HepG2 (cell line): Measurements from ENCODE around the gene NDUFS1. TPM values are rescaled to one million over a fixed set of nuclear protein-coding genes. Genes with fewer than 3 reads are reported as not detected.

Experiments used
- ATAC-seq: fragments of 200-7000 bp; cut with Tn5 transposase; 3 replicates; pipeline ENCODE4 v1.9.1; 2020; ENCODE audit warnings: mild to moderate bottlenecking, moderate library complexity
- BruUV-seq: library from RNA; stranded (reverse); fragments of 400-500 nt; replicated peaks from 2 replicates; lab custom pipeline; 2021; lab: Mats Ljungman, UMichigan
- CTCF ChIA-PET: fragments of 300-600 bp; formaldehyde crosslinking; extraction: SDS; loops from one replicate; lab custom pipeline; 2021; ENCODE audit warnings: low total read pairs, inconsistent platforms, low intra/inter-chr PET ratio; lab: Yijun Ruan, JAX
- POLR2A ChIA-PET: fragments of 350-600 bp; sonication (Branson Sonifier 250); formaldehyde crosslinking; loops from one replicate; lab custom pipeline; 2020; ENCODE audit warnings: antibody characterized with exemption, inconsistent platforms; lab: Yijun Ruan, JAX
- DNase-seq: peaks from one replicate; pipeline ENCODE4 v3.0.0-alpha.2; 2015; ENCODE audit warnings: low spot score
- FAIRE-seq: peaks from 3 replicates; lab custom pipeline; 2011; peaks lifted over from hg19 to GRCh38; lab: Jason Lieb, UNC
- H2AFZ ChIP-seq: one replicate; pipeline ENCODE4 v1.6.1; 2011; ENCODE audit warnings: low read length, inconsistent platforms
- H3K27ac ChIP-seq: fragments of 300-600 bp; 3 replicates; pipeline ENCODE4 v1.8.0; 2011; ENCODE audit warnings: mixed run types, mild to moderate bottlenecking, mixed read lengths, low read length, inconsistent platforms; ENCODE audit not compliant: insufficient read depth; ENCODE audit errors: extremely low read length
- H3K27me3 ChIP-seq, 2 experiments: fragments of 200-600 bp in 1 of 2; 2 replicates in 1 of 2; 3 replicates in 1 of 2; pipeline versions ENCODE4 v1.6.0 to v1.8.0; 2011; ENCODE audit warnings: low read length in 2 of 2, mild to moderate bottlenecking in 2 of 2, moderate library complexity in 2 of 2, inconsistent platforms in 1 of 2; ENCODE audit not compliant: insufficient read depth in 2 of 2, control insufficient read depth in 1 of 2
- H3K36me3 ChIP-seq, 2 experiments: fragments of 200-600 bp in 1 of 2; replicated peaks in 1 of 2; 2 replicates in 1 of 2; 3 replicates in 1 of 2; pipeline versions ENCODE4 v1.5.1 to v1.8.0; 2011; ENCODE audit warnings: low read length in 2 of 2, inconsistent platforms in 1 of 2; ENCODE audit not compliant: insufficient read depth in 2 of 2, control insufficient read depth in 1 of 2
- H3K4me1 ChIP-seq: 2 replicates; pipeline ENCODE4 v1.5.1; 2012; ENCODE audit warnings: low read length, inconsistent platforms; ENCODE audit not compliant: insufficient read depth
- H3K4me2 ChIP-seq: 2 replicates; pipeline ENCODE4 v1.6.0; 2011; ENCODE audit warnings: low read depth, low read length, inconsistent platforms
- H3K4me3 ChIP-seq, 3 experiments: fragments of 200-600 bp in 1 of 3; sonication (generic), shearing (Covaris generic) in 1 of 3; replicated peaks in 1 of 3; 2 replicates each; pipeline ENCODE4 v1.5.1; 2011 to 2016; ENCODE audit warnings: low read length in 3 of 3, inconsistent platforms in 2 of 3, low read depth in 2 of 3, mild to moderate bottlenecking in 2 of 3, control low read depth in 1 of 3, mixed read lengths in 1 of 3; ENCODE audit not compliant: insufficient read depth in 1 of 3
- H3K79me2 ChIP-seq: one replicate; pipeline ENCODE4 v1.6.1; 2011; ENCODE audit warnings: low read length, inconsistent platforms; ENCODE audit not compliant: insufficient read depth
- H3K9ac ChIP-seq: 2 replicates; pipeline ENCODE4 v1.6.0; 2011; ENCODE audit warnings: mild to moderate bottlenecking, low read depth, low read length, inconsistent platforms; ENCODE audit not compliant: insufficient read depth
- H3K9me3 ChIP-seq: 2 replicates; pipeline ENCODE4 v1.5.1; 2012; ENCODE audit warnings: mild to moderate bottlenecking, low read length
- H4K20me1 ChIP-seq: 2 replicates; pipeline ENCODE4 v1.6.0; 2011; ENCODE audit warnings: inconsistent platforms, mild to moderate bottlenecking, low read length, moderate library complexity; ENCODE audit not compliant: insufficient read depth
- ATF7 ChIP-seq, 2 experiments: fragments of 450-650 bp in 1 of 2; sonication (generic) in 1 of 2; formaldehyde crosslinking in 1 of 2; IDR thresholded peaks; 2 replicates each; pipeline versions ENCODE4 v1.4.0 to v1.6.1; 2016 to 2020; ENCODE audit warnings: antibody characterized with exemption in 1 of 2, mild to moderate bottlenecking in 1 of 2, missing genetic modification reagents in 1 of 2
- ATF7-NPFF ChIP-seq: sonication (generic); formaldehyde crosslinking; IDR thresholded peaks from 2 replicates; pipeline ENCODE4 v1.8.1; 2023; ENCODE audit warnings: mild to moderate bottlenecking, low read depth, missing genetic modification reagents, moderate library complexity
- CBFB ChIP-seq: sonication (generic); formaldehyde crosslinking; IDR thresholded peaks from 2 replicates; pipeline ENCODE4 v1.4.0; 2020; ENCODE audit warnings: missing genetic modification reagents
- GABPB1 ChIP-seq: IDR thresholded peaks from 2 replicates; pipeline ENCODE4 v1.6.1; 2016; ENCODE audit warnings: mild to moderate bottlenecking, missing genetic modification reagents, moderate library complexity, missing compliant biosample characterization
- MIXL1 ChIP-seq: IDR thresholded peaks from 2 replicates; pipeline ENCODE4 v1.6.1; 2016
- NFIB ChIP-seq: sonication (generic); formaldehyde crosslinking; IDR thresholded peaks from 2 replicates; pipeline ENCODE4 v1.9.0; 2021; ENCODE audit warnings: missing genetic modification reagents, mild to moderate bottlenecking, borderline replicate concordance
- NFYB ChIP-seq: sonication (generic); formaldehyde crosslinking; IDR thresholded peaks from 2 replicates; pipeline ENCODE4 v1.4.0; 2020; ENCODE audit warnings: missing genetic modification reagents
- NR2F6 ChIP-seq, 2 experiments: IDR thresholded peaks; 2 replicates each; pipeline ENCODE4 v1.6.1; 2016; ENCODE audit warnings: antibody characterized with exemption in 1 of 2, mild to moderate bottlenecking in 1 of 2
- TEAD3 ChIP-seq: optimal IDR thresholded peaks from 2 replicates; pipeline ENCODE3; 2016; ENCODE audit warnings: borderline replicate concordance
- ZBTB43 ChIP-seq: sonication (generic); formaldehyde crosslinking; conservative IDR thresholded peaks from 2 replicates; pipeline ENCODE4 v1.4.0; 2020; ENCODE audit warnings: missing genetic modification reagents
- ZNF24 ChIP-seq: fragments of 450-650 bp; IDR thresholded peaks from 2 replicates; pipeline ENCODE4 v1.6.1; 2017; ENCODE audit warnings: antibody characterized with exemption, mild to moderate bottlenecking
- ZNF615 ChIP-seq: sonication (generic); formaldehyde crosslinking; IDR thresholded peaks from 2 replicates; pipeline ENCODE4 v1.5.0; 2020; ENCODE audit warnings: mild to moderate bottlenecking, missing genetic modification reagents, borderline replicate concordance
- ZNF629 ChIP-seq: sonication (generic); formaldehyde crosslinking; conservative IDR thresholded peaks from 2 replicates; pipeline ENCODE4 v1.5.0; 2020; ENCODE audit warnings: missing genetic modification reagents
- ZNF713 ChIP-seq: sonication (generic); formaldehyde crosslinking; IDR thresholded peaks from 2 replicates; pipeline ENCODE4 v1.4.0; 2020; ENCODE audit warnings: mild to moderate bottlenecking, missing genetic modification reagents
- ZNF749 ChIP-seq: sonication (generic); formaldehyde crosslinking; IDR thresholded peaks from 2 replicates; pipeline ENCODE4 v1.8.0; 2022; ENCODE audit warnings: mild to moderate bottlenecking, missing genetic modification reagents, moderate library complexity, borderline replicate concordance
- ZZZ3 ChIP-seq: sonication (generic); formaldehyde crosslinking; IDR thresholded peaks from 2 replicates; pipeline ENCODE4 v1.4.0; 2020; ENCODE audit warnings: missing genetic modification reagents, mild to moderate bottlenecking, borderline replicate concordance
- WGBS: methylation state at CpG from one replicate; pipeline ENCODE4 v1.1.6; 2017; ENCODE audit warnings: low lambda C conversion rate; 5-methylcytosine and 5-hydroxymethylcytosine counted together
- in situ Hi-C: cut with HindIII; loops from 2 replicates; pipeline ENCODE4 v1.10.0; 2017; ENCODE audit warnings: low pct_unique_long_range_greater_than_20kb; ENCODE audit not compliant: extremely low pct_ligation_motif_present
- intact Hi-C: fragments of 100-400 bp; cut with micrococcal nuclease; formaldehyde crosslinking; loops from one replicate; pipeline ENCODE4 v1.10.0; 2022; ENCODE audit not compliant: unreplicated experiment
- polyA plus RNA-seq, 8 experiments: library from polyadenylated mRNA; depleted of rRNA in 3 of 8; stranded (reverse) in 7 of 8; unstranded in 1 of 8; fragments of >200 nt; fragmentation: Illumina TruSeq in 4 of 8; extraction: Trizol in 4 of 8; gene quantifications; 2 replicates each; pipeline versions ENCODE4 v1.2.1 to v1.2.3, GENCODE V29; 2011 to 2016; ENCODE audit warnings: low read depth in 4 of 8, missing spikeins in 1 of 8, mixed read lengths in 1 of 8; ENCODE audit not compliant: insufficient read depth in 1 of 8
- total RNA-seq, 5 experiments: library from RNA; depleted of rRNA; stranded (reverse); fragments of >200 nt; fragmentation: Illumina TruSeq; extraction: Trizol; gene quantifications; 2 replicates each; pipeline ENCODE4 v1.2.3, GENCODE V29; 2016; ENCODE audit warnings: low read depth in 1 of 5

NDUFS1 gene
- total and polyA plus RNA-seq, 2 of the 13 experiments (the other 11 are each of a cell fraction or from before 2014, with no cell fraction given), result 139 to 242 TPM

- FAIRE-seq (no peak), ATAC-seq (no peak), DNase-seq (no peak)
These were observed 63.5 kb downstream of the NDUFS1 start for GRCh38 chr2:206095536-206096332.

More at GRCh38 chr2:206095536-206096332, 63.5 kb downstream of the NDUFS1 start:
- no peak overlapping the region for H3K9ac ChIP-seq
- H3K79me2 ChIP-seq, result no peaks in the 10 kb centered on the region
- no peak overlapping the region for H2AFZ ChIP-seq
- TF ChIP-seq ZNF615 (CRISPR knock-in tag) (no peak), ZNF629 (CRISPR knock-in tag) (no peak), ATF7 (IDR thresholded peaks at IDR 0.05) (no peak), ATF7 (CRISPR knock-in tag; IDR thresholded peaks at IDR 0.05) (no peak), ZNF713 (CRISPR knock-in tag) (no peak), NFYB (no peak), ZNF24 (no peak), GABPB1 (CRISPR knock-in tag) (no peak), TEAD3 (no peak), ZZZ3 (no peak), ZNF749 (no peak), ATF7-NPFF (CRISPR knock-in tag) (no peak), NFIB (CRISPR knock-in tag) (no peak), ZBTB43 (CRISPR knock-in tag) (no peak), NR2F6 (IDR thresholded peaks at IDR 0.05) (no peak), NR2F6 (CRISPR knock-in tag; IDR thresholded peaks at IDR 0.05) (no peak), CBFB (CRISPR knock-in tag) (no peak), MIXL1 (CRISPR knock-in tag) (no peak)
- TF ChIP-seq, all 625 proteins: peak for 0
- intact Hi-C loops, result no loop called here
- H3K36me3 ChIP-seq, result no peaks in the 10 kb centered on the region
- no TSS peak for BruUV-seq
- WGBS, result 94% methylated on average over 3 of the region's 3 CpGs
- H3K9me3 ChIP-seq, result no peaks in the 10 kb centered on the region
- no peak overlapping the region for H3K4me2 ChIP-seq
- ChIA-PET POLR2A (interaction anchor here (1.6 to 2.6 kb wide), 2 partner anchors 9 kb away, joined by 5 to 15 read pairs; partner anchors contain the start of gene INO80D), CTCF (no interaction called here)
- peaks cover 10% of the 10 kb centered on the region; the same call in 1 of the 2 replicates for H3K4me1 ChIP-seq
- H3K4me3 ChIP-seq, result no peak overlapping the region
- in situ Hi-C loops, result no loop called here
- no peaks in the 10 kb centered on the region for H3K27me3 ChIP-seq
- no peaks in the 10 kb centered on the region for H4K20me1 ChIP-seq
- no peak overlapping the region for H3K27ac ChIP-seq
